ENCODE data around the gene CD6.

GRCh38 chr11:61048368-61049062 lies 77.0 kb downstream of the CD6 start:
- TF ChIP-seq CTCF (IDR thresholded peaks at IDR 0.05) (no peak), POLR2A (IDR thresholded peaks at IDR 0.05) (no peak)

All from lower leg skin (tissue), 3 donors.